Endothelial cell of umbilical vein (primary cell): ENCODE results near the gene SYTL3. TPM values are rescaled to one million over a fixed set of nuclear protein-coding genes. Genes with fewer than 3 reads are reported as not detected.

Experiments used
- BruUV-seq: library from RNA; stranded (reverse); fragments of 400-500 nt; replicated peaks from 2 replicates; lab custom pipeline; 2021; lab: Mats Ljungman, UMichigan
- CTCF ChIA-PET: fragments of 300-600, 350-600 bp; sonication (Branson Sonifier 250); formaldehyde crosslinking; loops from one replicate; lab custom pipeline; 2021; ENCODE audit warnings: antibody characterized with exemption, inconsistent platforms; lab: Charles Lee
- POLR2A ChIA-PET: fragments of 300-600, 350-600 bp; sonication (Branson Sonifier 250); formaldehyde crosslinking; loops from one replicate; lab custom pipeline; 2021; ENCODE audit warnings: antibody characterized with exemption, inconsistent platforms; lab: Charles Lee
- DNase-seq: peaks from one replicate; pipeline ENCODE4 v3.0.0-alpha.2; 2011; ENCODE audit warnings: low read depth, low spot score
- FAIRE-seq: peaks from 2 replicates; lab custom pipeline; 2011; peaks lifted over from hg19 to GRCh38; lab: Jason Lieb, UNC
- H2AFZ ChIP-seq: 2 replicates; pipeline ENCODE4 v1.6.0; 2012; ENCODE audit warnings: low read depth, low read length, control low read depth, inconsistent platforms
- H3K27ac ChIP-seq: 2 replicates; pipeline ENCODE4 v1.5.1; 2011; ENCODE audit warnings: low read depth, mild to moderate bottlenecking, control low read depth, low read length, moderate library complexity; ENCODE audit not compliant: insufficient read depth
- H3K27me3 ChIP-seq, 2 experiments: 2 replicates each; pipeline versions ENCODE4 v1.6.0 to v1.6.1; 2011; ENCODE audit warnings: low read length in 2 of 2, mixed read lengths in 1 of 2; ENCODE audit not compliant: control insufficient read depth in 2 of 2, insufficient read depth in 2 of 2
- H3K36me3 ChIP-seq, 2 experiments: 2 replicates in 1 of 2; 3 replicates in 1 of 2; pipeline ENCODE4 v1.5.1; 2011; ENCODE audit warnings: low read length in 2 of 2, mild to moderate bottlenecking in 1 of 2, moderate library complexity in 1 of 2; ENCODE audit not compliant: control insufficient read depth in 2 of 2, insufficient read depth in 2 of 2; ENCODE audit errors: extremely low read depth in 1 of 2
- H3K4me1 ChIP-seq: 3 replicates; pipeline ENCODE4 v1.5.1; 2011; ENCODE audit warnings: mild to moderate bottlenecking, low read length; ENCODE audit not compliant: control insufficient read depth, insufficient read depth; ENCODE audit errors: extremely low read depth
- H3K4me2 ChIP-seq: 2 replicates; pipeline ENCODE4 v1.6.1; 2011; ENCODE audit warnings: low read length, control low read depth, mixed read lengths; ENCODE audit not compliant: insufficient read depth
- H3K4me3 ChIP-seq, 3 experiments: fragments of 200-600 bp in 1 of 3; sonication (generic), shearing (Covaris generic) in 1 of 3; replicated peaks in 1 of 3; 2 replicates each; pipeline ENCODE4 v1.5.1; 2011 to 2016; ENCODE audit warnings: control low read depth in 3 of 3, low read length in 3 of 3, mild to moderate bottlenecking in 2 of 3, inconsistent platforms in 1 of 3, low read depth in 1 of 3, moderate library complexity in 1 of 3; ENCODE audit not compliant: insufficient read depth in 1 of 3
- H3K79me2 ChIP-seq: 2 replicates; pipeline ENCODE4 v1.6.0; 2012; ENCODE audit warnings: low read length, inconsistent platforms; ENCODE audit not compliant: control insufficient read depth, insufficient read depth
- H3K9ac ChIP-seq: replicated peaks from 2 replicates; pipeline ENCODE3; 2011; ENCODE audit warnings: low read length, control low read depth; ENCODE audit not compliant: insufficient read depth; ENCODE audit errors: extremely low read depth
- H3K9me1 ChIP-seq: replicated peaks from 3 replicates; pipeline ENCODE4 v1.6.0; 2011; ENCODE audit warnings: mild to moderate bottlenecking, low read length; ENCODE audit not compliant: control insufficient read depth, insufficient read depth; ENCODE audit errors: extremely low read depth
- H3K9me3 ChIP-seq: replicated peaks from 2 replicates; pipeline ENCODE4 v1.5.1; 2012; ENCODE audit warnings: low read length, inconsistent platforms; ENCODE audit not compliant: control insufficient read depth, insufficient read depth
- H4K20me1 ChIP-seq: replicated peaks from 2 replicates; pipeline ENCODE3; 2011; ENCODE audit warnings: mild to moderate bottlenecking, low read length; ENCODE audit not compliant: control insufficient read depth, insufficient read depth; ENCODE audit errors: extremely low read depth
- CTCF ChIP-seq, 2 donors: IDR thresholded peaks; 1 replicate in 1 of 2; 2 replicates in 1 of 2; pipeline ENCODE4 v1.5.1; 2011; ENCODE audit warnings: low read length in 2 of 2, mild to moderate bottlenecking in 2 of 2, moderate library complexity in 2 of 2, control low read depth in 1 of 2, inconsistent platforms in 1 of 2, low read depth in 1 of 2; ENCODE audit not compliant: insufficient read depth in 1 of 2; ENCODE audit errors: extremely low read depth in 1 of 2
- EZH2 ChIP-seq: IDR thresholded peaks from 2 replicates; pipeline ENCODE4 v1.6.1; 2012; ENCODE audit warnings: borderline replicate concordance, low read depth, mild to moderate bottlenecking, moderate library complexity, low read length, inconsistent platforms; ENCODE audit not compliant: severe bottlenecking
- FOS ChIP-seq: IDR thresholded peaks from 2 replicates; pipeline ENCODE4 v1.6.1; 2011; ENCODE audit warnings: mild to moderate bottlenecking, low read length, moderate library complexity, borderline replicate concordance; ENCODE audit not compliant: insufficient read depth
- GATA2 ChIP-seq: IDR thresholded peaks from 2 replicates; pipeline ENCODE4 v1.7.0; 2011; ENCODE audit warnings: low read depth, mild to moderate bottlenecking, moderate library complexity, mixed read lengths, low read length; ENCODE audit not compliant: insufficient read length, insufficient read depth
- JUN ChIP-seq: IDR thresholded peaks from 2 replicates; pipeline ENCODE4 v1.6.1; 2011; ENCODE audit warnings: borderline replicate concordance, low read depth; ENCODE audit not compliant: insufficient read length, insufficient read depth
- MYC ChIP-seq: IDR thresholded peaks from one replicate; pipeline ENCODE4 v1.6.1; 2011; ENCODE audit warnings: mild to moderate bottlenecking, low read depth, low read length
- POLR2A ChIP-seq: IDR thresholded peaks from 2 replicates; pipeline ENCODE4 v1.6.1; 2012; ENCODE audit warnings: low read depth, mild to moderate bottlenecking, control low read depth, low read length
- POLR2AphosphoS5 ChIP-seq: IDR thresholded peaks from 2 replicates; pipeline ENCODE4 v1.6.1; 2012; ENCODE audit warnings: low read depth, mild to moderate bottlenecking, control low read depth, low read length, moderate library complexity; ENCODE audit not compliant: insufficient read depth
- dilution Hi-C: fragments of 300-500 bp; cut with MboI; formaldehyde crosslinking; loops from one replicate; pipeline ENCODE4 v1.15.0; 2019; ENCODE audit warnings: low sequenced_read_pairs; ENCODE audit not compliant: extremely low pct_ligation_motif_present
- intact Hi-C: fragments of 100-400 bp; cut with micrococcal nuclease; formaldehyde crosslinking; loops from one replicate; pipeline ENCODE4 v1.10.0; 2022
- polyA plus RNA-seq, 4 experiments: library from polyadenylated mRNA; depleted of rRNA in 3 of 4; stranded (reverse) in 3 of 4; unstranded in 1 of 4; fragments of >200 nt; gene quantifications; 2 replicates each; pipeline versions ENCODE4 v1.2.1 to v1.2.3, GENCODE V29; 2011 to 2012; ENCODE audit warnings: missing spikeins in 1 of 4
- total RNA-seq: library from RNA; stranded (reverse); gene quantifications from 2 replicates; pipeline ENCODE4 v1.2.3, GENCODE V29; 2021
- TF ChIP-seq, protein P1 (sequence below): IDR thresholded peaks from 2 replicates; pipeline ENCODE4 v1.6.1; 2011; ENCODE audit not compliant: insufficient read depth, insufficient read length

Gene SYTL3
- total and polyA plus RNA-seq, 2 donors (not counting 3 experiments of a cell fraction or from before 2014, with no cell fraction given): 0.59 to 0.77 TPM

DNA sequence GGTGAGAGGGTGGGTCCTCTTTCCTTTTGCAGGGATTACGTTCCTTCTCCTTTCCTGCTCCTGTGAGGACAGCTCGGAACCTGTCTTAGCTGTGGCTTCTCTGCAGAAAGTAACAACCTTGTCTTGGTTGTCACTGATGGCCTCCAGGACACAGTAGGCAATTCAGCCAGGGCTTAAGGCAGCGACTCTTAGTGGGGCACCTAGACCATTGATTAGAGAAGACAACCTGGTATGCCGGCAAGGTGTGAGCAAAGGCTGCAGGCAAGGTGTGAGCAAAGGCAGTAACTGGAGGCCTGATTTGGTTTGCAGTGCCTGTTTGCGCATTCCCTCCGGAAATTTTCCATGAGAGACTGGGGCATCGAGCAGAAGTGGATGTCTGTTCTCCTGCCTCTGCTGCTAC is 42.9 kb upstream of the SYTL3 start:
- no peaks in the 10 kb centered on the region for H3K4me1 ChIP-seq
- peaks cover 11 to 37% of the 10 kb centered on the region in 2 experiments for H3K36me3 ChIP-seq
- H3K27ac ChIP-seq: no peak overlapping the region
- no peak for DNase-seq
- H4K20me1 ChIP-seq: no peaks in the 10 kb centered on the region
- H3K9ac ChIP-seq: no peak overlapping the region
- no peak for FAIRE-seq
- dilution Hi-C loops (no loop called here), intact Hi-C loops (no loop called here)
- POLR2A ChIA-PET: no interaction called here
- no peak overlapping the region for H3K4me2 ChIP-seq
- no peaks in the 10 kb centered on the region for H3K9me3 ChIP-seq
- TF ChIP-seq POLR2A (no peak), POLR2AphosphoS5 (no peak), MYC (no peak), FOS (no peak), CTCF (IDR thresholded peaks at IDR 0.05; ENCODE audit: extremely low read depth in 1 of 2, insufficient read depth in 1 of 2, low read depth in 1 of 2, low read length in 2 of 2) (no peak), GATA2 (no peak), EZH2 (no peak), JUN (no peak)
- TF ChIP-seq, protein P1, sequence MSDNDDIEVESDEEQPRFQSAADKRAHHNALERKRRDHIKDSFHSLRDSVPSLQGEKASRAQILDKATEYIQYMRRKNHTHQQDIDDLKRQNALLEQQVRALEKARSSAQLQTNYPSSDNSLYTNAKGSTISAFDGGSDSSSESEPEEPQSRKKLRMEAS: no peak
- no peak overlapping the region for H2AFZ ChIP-seq
- H3K9me1 ChIP-seq: no peaks in the 10 kb centered on the region
- H3K79me2 ChIP-seq: no peaks in the 10 kb centered on the region
- H3K4me3 ChIP-seq: no peak overlapping the region
- no TSS peak for BruUV-seq
- CTCF ChIA-PET: interaction anchor here (1.0 to 6.5 kb wide), 5 partner anchors 37 to 393 kb away, joined by 4 to 154 read pairs (median 15); no protein-coding TSS in a partner anchor
- no peaks in the 10 kb centered on the region for H3K27me3 ChIP-seq
